Measurements from ENCODE around the gene ATG9B. TPM values are rescaled to one million over a fixed set of nuclear protein-coding genes. Genes with fewer than 3 reads are reported as not detected.

Gene ATG9B
- total and polyA plus RNA-seq, 2 of the 13 experiments (the other 11 are each of a cell fraction or from before 2014, with no cell fraction given) = 0.24 TPM; not detected in 1

DNA sequence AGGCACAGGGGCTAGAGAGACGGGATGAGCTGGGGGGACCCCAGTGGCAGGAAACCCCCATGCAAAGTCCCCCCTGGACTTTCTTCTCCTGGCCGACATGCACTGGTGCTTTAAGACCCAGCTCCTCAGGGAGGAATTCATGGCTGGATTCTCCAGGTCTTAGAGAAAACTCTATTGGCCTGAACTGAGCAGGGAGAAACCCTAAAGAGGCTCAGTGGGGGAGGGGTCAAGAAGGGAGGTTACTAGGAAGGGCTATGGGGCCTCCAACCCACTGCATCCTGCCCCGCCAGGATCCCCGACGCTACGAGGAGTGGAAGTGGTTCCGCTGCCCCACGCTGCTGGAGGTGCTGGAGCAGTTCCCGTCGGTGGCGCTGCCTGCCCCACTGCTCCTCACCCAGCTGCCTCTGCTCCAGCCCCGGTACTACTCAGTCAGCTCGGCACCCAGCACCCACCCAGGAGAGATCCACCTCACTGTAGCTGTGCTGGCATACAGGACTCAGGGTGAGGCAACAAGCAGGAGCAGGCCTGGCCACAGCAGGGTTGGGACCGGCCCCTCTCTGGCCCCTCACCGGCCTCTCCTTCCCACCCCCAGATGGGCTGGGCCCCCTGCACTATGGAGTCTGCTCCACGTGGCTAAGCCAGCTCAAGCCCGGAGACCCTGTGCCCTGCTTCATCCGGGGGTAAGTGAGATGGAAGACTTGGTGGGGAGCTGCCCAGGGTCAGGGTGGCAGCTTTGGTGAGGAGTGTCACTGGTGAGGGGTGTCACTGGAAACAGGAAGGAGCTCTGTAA is 13.8 kb downstream of the ATG9B start (continued):
- TF ChIP-seq, protein P1, sequence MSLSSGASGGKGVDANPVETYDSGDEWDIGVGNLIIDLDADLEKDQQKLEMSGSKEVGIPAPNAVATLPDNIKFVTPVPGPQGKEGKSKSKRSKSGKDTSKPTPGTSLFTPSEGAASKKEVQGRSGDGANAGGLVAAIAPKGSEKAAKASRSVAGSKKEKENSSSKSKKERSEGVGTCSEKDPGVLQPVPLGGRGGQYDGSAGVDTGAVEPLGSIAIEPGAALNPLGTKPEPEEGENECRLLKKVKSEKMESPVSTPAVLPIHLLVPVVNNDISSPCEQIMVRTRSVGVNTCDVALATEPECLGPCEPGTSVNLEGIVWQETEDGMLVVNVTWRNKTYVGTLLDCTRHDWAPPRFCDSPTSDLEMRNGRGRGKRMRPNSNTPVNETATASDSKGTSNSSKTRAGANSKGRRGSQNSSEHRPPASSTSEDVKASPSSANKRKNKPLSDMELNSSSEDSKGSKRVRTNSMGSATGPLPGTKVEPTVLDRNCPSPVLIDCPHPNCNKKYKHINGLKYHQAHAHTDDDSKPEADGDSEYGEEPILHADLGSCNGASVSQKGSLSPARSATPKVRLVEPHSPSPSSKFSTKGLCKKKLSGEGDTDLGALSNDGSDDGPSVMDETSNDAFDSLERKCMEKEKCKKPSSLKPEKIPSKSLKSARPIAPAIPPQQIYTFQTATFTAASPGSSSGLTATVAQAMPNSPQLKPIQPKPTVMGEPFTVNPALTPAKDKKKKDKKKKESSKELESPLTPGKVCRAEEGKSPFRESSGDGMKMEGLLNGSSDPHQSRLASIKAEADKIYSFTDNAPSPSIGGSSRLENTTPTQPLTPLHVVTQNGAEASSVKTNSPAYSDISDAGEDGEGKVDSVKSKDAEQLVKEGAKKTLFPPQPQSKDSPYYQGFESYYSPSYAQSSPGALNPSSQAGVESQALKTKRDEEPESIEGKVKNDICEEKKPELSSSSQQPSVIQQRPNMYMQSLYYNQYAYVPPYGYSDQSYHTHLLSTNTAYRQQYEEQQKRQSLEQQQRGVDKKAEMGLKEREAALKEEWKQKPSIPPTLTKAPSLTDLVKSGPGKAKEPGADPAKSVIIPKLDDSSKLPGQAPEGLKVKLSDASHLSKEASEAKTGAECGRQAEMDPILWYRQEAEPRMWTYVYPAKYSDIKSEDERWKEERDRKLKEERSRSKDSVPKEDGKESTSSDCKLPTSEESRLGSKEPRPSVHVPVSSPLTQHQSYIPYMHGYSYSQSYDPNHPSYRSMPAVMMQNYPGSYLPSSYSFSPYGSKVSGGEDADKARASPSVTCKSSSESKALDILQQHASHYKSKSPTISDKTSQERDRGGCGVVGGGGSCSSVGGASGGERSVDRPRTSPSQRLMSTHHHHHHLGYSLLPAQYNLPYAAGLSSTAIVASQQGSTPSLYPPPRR (CRISPR knock-in tag; IDR thresholded peaks at IDR 0.05; ENCODE audit: borderline replicate concordance) = no peak
- TF ChIP-seq ISX (CRISPR knock-in tag; conservative IDR thresholded peaks at IDR 0.05) (no peak), KAT2B (IDR thresholded peaks at IDR 0.05; ENCODE audit: borderline replicate concordance, low read depth, low read length) (no peak), RFX1 (IDR thresholded peaks at IDR 0.05) (no peak), ZFP37 (CRISPR knock-in tag; IDR thresholded peaks at IDR 0.05; ENCODE audit: borderline replicate concordance) (no peak), HNF4A (CRISPR knock-in tag; IDR thresholded peaks at IDR 0.05) (no peak), MBNL3 (CRISPR knock-in tag; conservative IDR thresholded peaks at IDR 0.05) (no peak), FOXC1 (CRISPR knock-in tag; IDR thresholded peaks at IDR 0.05; ENCODE audit: borderline replicate concordance) (no peak), ZNF256 (CRISPR knock-in tag; conservative IDR thresholded peaks at IDR 0.05) (no peak), PLRG1 (conservative IDR thresholded peaks at IDR 0.05) (no peak), SP4 (CRISPR knock-in tag; IDR thresholded peaks at IDR 0.05) (peak; percentile 41; the same call in 1 of the 2 replicates)
- TF ChIP-seq, protein P2, sequence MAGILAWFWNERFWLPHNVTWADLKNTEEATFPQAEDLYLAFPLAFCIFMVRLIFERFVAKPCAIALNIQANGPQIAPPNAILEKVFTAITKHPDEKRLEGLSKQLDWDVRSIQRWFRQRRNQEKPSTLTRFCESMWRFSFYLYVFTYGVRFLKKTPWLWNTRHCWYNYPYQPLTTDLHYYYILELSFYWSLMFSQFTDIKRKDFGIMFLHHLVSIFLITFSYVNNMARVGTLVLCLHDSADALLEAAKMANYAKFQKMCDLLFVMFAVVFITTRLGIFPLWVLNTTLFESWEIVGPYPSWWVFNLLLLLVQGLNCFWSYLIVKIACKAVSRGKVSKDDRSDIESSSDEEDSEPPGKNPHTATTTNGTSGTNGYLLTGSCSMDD (CRISPR knock-in tag; IDR thresholded peaks at IDR 0.05) = no peak
- TF ChIP-seq, protein P3, sequence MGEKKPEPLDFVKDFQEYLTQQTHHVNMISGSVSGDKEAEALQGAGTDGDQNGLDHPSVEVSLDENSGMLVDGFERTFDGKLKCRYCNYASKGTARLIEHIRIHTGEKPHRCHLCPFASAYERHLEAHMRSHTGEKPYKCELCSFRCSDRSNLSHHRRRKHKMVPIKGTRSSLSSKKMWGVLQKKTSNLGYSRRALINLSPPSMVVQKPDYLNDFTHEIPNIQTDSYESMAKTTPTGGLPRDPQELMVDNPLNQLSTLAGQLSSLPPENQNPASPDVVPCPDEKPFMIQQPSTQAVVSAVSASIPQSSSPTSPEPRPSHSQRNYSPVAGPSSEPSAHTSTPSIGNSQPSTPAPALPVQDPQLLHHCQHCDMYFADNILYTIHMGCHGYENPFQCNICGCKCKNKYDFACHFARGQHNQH (CRISPR knock-in tag; IDR thresholded peaks at IDR 0.05) = no peak
- TF ChIP-seq, protein P4, sequence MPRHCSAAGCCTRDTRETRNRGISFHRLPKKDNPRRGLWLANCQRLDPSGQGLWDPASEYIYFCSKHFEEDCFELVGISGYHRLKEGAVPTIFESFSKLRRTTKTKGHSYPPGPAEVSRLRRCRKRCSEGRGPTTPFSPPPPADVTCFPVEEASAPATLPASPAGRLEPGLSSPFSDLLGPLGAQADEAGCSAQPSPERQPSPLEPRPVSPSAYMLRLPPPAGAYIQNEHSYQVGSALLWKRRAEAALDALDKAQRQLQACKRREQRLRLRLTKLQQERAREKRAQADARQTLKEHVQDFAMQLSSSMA (CRISPR knock-in tag; IDR thresholded peaks at IDR 0.05) = no peak
- TF ChIP-seq, protein P5, sequence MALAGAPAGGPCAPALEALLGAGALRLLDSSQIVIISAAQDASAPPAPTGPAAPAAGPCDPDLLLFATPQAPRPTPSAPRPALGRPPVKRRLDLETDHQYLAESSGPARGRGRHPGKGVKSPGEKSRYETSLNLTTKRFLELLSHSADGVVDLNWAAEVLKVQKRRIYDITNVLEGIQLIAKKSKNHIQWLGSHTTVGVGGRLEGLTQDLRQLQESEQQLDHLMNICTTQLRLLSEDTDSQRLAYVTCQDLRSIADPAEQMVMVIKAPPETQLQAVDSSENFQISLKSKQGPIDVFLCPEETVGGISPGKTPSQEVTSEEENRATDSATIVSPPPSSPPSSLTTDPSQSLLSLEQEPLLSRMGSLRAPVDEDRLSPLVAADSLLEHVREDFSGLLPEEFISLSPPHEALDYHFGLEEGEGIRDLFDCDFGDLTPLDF (CRISPR knock-in tag; IDR thresholded peaks at IDR 0.05) = no peak
- TF ChIP-seq, protein P6, sequence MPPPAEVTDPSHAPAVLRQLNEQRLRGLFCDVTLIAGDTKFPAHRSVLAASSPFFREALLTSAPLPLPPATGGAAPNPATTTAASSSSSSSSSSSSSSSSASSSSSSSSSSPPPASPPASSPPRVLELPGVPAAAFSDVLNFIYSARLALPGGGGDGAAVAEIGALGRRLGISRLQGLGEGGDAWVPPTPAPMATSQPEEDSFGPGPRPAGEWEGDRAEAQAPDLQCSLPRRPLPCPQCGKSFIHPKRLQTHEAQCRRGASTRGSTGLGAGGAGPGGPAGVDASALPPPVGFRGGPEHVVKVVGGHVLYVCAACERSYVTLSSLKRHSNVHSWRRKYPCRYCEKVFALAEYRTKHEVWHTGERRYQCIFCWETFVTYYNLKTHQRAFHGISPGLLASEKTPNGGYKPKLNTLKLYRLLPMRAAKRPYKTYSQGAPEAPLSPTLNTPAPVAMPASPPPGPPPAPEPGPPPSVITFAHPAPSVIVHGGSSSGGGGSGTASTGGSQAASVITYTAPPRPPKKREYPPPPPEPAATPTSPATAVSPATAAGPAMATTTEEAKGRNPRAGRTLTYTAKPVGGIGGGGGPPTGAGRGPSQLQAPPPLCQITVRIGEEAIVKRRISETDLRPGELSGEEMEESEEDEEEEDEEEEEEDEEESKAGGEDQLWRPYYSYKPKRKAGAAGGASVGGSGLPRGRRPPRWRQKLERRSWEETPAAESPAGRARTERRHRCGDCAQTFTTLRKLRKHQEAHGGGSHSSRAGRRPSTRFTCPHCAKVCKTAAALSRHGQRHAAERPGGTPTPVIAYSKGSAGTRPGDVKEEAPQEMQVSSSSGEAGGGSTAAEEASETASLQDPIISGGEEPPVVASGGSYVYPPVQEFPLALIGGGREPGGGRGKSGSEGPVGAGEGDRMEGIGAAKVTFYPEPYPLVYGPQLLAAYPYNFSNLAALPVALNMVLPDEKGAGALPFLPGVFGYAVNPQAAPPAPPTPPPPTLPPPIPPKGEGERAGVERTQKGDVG (CRISPR knock-in tag; IDR thresholded peaks at IDR 0.05; ENCODE audit: borderline replicate concordance) = 0 out of 2 replicates have a peak, but pooled peaks have one; percentile 22
